ENCODE results near the gene HIPK2.
"Not testable (repeated sequence)": the region's sequence is repeated elsewhere in the genome, so short reads cannot be mapped to it uniquely, and the experiment has no call there.

HIPK2 gene

DNA sequence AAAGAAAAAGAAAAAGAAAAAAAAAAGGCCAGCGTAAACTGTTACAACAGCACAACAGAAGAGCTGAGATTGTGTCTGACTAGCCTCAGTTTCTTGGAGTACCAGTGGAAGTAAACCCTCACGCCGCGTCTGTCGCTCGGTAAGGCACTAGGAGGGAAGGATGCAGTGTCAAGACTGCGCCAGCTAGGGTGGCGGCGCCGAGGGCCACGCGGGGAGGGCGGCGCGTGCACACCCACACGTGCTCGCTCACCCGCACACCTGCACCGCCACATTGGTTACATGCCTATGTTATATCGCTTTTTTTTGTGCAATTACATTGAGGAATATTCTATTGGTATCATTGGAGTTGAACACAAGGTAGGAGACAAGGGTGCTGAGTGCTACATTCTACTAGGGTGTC lies 206.1 kb downstream of the HIPK2 start:
- DNase-seq (ENCODE audit: low spot score), result no peak
- FAIRE-seq, result no peak

DNA sequence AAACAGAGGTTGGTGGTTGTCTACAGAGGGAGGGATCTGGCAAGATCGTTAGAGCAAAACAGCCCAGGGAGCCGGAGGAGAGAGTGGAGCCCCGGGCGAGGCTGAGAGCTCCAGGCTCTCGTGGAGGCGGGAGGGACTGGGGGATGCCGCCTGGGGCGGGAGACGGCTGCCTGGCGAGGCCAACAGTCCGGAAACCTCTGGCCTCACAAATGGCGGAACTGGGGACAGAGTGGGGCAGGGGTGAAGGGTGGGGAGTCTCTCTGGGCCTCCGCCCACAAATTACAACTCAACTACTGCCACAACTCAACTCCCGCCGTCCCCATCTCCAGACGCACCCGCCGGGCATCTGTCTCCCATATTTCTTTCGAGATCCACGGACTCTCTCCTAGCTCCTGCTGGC lies 206.6 kb downstream of the HIPK2 start:
- DNase-seq (ENCODE audit: low spot score) (no peak), FAIRE-seq (no peak)

DNA sequence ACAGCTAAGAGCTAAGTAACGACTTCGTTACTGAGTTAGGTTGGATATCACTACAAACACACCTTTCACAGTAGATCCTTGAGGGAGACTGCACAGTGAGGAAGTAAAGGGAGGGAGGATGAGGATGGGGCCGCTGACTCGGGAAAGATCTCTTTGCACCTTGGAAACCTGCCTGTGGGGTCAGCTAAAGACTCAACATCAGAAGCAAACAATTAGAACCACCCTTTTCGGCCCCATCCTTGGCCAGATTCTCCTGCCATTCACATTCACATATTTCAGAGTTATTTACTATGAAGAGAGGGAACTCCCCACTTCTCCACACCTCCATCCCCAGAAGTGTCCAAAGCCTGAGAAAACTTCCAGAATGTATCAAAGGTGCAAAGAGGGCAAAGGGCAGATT lies 207.2 kb downstream of the HIPK2 start:
- DNase-seq (ENCODE audit: low spot score) (no peak), FAIRE-seq (no peak)

DNA sequence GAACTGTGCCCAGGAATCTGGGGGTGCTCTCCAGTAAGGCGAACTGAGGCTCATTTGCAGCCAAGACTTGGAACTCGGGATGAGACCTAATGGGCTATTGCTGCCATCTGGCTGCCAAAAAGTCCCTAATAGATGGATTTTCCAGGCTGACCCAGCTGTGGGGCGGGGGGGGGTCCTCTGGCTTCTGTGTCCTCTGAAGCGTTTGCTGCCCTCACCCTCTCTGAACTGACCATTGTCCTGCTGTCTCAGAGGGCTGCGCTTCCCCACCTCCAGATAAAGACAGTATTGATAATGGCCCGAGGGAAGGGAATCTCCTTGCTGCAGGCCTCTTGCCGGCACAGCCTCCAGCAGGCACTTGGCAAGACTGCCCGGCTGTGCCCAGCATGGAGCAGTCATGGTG lies 207.7 kb downstream of the HIPK2 start:
- no peak for FAIRE-seq
- DNase-seq (ENCODE audit: low spot score), result no peak

DNA sequence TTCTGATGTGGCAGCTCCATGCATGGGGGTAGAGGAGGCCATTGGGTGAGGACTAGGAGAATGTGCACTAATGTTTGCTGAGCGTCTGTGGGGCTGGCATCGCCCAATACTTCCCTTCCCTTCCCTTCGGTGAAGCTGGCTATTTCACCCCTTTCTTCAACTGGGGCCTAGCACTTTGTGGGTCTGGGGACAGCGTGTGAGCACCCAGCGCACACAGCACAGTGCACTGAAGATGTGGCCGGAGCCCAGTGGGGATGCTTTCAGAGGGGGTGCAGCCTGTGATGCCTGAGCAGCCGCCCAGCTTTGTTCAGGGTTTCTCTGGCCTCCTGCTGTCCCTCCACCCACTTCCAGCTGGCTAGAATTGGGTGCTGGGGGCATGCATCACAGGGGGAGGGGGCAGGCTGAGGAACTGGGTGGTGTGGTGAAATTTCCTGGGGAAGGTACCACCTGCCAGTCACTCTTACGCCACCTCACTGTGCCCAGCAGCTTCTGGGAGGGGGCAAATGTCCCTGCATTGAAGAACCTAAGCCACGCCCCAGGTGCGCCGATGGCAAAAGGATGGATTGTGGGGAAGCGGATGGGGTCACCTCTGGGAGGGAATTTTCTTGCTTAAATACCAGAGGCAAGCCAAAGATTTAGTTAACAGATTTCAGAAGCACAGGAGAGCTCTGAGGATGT lies 208.8 kb downstream of the HIPK2 start:
- DNase-seq (ENCODE audit: low spot score) (no peak), FAIRE-seq (no peak)

DNA sequence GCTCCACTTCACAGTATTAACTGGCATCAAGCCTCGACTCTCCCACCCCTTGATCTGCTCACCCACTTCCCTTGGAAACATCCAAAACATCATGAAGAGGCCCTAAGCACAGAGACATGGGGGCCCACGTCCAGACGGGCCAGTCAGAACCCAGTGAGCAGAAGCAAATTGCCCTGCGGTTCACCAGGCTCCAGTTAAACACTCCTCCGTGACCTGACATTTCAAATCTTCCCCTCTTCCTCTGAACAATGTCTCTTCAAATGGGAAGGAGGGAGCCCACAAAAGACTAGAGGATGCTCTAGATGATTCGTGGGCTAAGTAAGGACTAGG lies 209.5 kb downstream of the HIPK2 start:
- DNase-seq (ENCODE audit: low spot score) (no peak), FAIRE-seq (no peak)

DNA sequence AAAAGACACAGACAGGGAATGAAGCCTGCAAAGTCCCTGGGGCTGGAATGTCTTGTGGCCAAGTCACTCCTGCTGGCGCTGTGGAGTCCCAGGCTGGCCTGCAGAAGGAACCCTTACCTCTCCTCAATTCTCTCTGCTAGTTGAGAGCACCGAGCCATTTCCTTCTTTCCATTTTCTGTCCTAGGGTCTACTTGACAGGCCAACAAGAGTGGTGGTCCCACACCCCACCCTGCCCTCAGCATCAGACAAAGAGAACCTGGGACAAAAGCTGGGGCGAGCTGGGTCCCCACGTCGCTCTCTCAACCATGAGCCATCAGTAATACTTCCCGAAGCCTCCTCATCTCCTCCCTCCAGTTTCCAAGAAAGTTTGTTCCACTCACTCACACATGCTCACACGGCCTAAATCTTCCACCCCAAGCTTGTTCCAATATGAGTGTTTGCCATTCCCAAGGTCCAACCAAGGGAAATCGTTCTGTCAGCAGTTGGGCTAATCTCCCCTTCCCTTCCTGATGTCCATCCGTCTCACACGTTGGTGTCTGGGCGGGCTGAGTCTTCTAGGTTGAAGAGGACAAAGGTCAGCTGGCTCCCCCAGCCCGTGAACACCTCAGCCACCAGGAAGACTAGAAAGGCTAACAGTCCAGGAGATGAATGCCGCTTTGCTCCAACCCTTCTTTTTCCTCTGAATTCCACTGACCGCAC lies 210.0 kb downstream of the HIPK2 start:
- FAIRE-seq, result no peak
- no peak for DNase-seq (ENCODE audit: low spot score)

DNA sequence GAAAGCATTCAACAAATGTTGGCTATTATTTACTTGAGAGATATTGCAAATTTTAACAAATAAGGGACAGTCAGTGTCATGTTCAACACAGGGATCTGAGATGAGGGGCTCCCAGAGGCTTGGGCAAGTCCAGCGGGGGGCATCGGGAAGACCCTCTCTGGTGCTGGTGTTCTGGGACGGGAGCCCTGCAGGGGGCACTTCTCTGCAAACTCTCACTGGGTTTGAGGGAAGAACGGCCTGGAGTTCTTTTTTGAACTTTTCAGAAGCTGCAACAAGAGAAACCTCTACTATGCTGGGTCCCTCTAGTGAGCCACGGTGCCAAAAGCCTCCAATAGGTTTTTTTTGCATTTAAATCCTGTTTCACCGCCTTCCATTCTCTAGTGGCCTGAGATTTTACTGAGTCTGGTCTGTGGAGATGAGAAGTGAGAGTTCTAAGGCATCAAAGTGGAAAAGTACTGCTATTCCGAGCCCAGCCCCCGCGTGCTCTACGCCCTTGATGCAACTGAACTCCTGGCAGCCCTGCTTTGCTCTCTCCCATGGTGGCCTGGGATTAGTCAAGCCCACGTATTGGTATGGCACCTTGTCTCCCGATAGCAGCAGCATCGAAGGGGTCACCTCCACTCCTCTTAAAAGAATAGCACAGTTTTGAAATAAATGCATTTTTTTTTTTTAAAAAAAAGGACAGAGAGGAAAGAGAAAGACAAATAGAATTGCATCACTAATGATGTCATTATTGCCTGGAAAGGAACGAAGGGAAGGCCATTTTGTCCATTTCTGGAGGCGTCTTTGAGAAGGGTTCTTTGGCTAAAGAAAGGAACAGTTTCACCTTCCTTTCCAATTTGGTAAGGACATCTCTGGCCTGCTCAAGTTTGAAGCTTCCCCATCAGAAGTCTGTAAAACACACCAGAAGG lies 210.8 kb downstream of the HIPK2 start:
- FAIRE-seq, result no peak
- no peak for DNase-seq (ENCODE audit: low spot score)

DNA sequence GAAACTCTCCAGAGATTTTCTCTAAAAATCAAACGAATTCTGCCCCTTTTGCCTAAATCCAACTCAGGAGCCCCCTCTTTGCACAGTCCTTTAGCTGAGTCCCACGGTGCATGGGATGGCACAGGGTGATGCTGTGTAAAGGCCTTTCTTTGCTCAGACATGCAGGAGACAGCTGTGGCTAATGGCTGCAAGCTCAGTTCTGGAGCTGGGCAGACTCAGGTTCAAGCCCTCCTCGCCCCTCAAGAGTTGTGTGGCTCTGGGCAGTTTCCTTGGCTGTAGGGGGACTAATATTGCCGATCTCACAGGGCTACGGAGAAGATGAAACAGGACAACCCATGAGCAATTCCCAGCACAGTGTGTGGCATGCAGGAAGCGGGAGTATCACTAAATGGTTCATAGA lies 211.7 kb downstream of the HIPK2 start:
- no peak for FAIRE-seq
- DNase-seq (ENCODE audit: low spot score), result no peak

DNA sequence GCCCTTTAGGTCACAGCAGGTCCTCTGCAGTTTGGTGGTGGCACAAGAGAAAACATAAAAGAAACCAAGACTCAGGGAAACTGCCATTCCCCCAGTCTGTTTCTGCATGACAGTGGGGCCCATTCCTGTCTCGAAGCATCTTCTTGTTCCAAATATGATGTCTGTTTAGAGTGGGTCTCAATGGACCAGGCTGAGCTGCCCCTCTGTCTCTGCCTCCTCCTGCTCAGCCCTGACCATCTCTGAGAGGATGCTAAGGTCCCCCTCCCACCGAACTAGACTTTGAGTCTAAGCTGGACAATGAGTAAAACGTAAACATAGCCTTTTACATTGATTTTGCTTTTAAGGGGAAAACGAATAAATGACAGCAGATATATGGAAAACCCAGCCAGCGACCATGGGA lies 213.9 kb downstream of the HIPK2 start:
- FAIRE-seq, result no peak
- no peak for DNase-seq (ENCODE audit: low spot score)

DNA sequence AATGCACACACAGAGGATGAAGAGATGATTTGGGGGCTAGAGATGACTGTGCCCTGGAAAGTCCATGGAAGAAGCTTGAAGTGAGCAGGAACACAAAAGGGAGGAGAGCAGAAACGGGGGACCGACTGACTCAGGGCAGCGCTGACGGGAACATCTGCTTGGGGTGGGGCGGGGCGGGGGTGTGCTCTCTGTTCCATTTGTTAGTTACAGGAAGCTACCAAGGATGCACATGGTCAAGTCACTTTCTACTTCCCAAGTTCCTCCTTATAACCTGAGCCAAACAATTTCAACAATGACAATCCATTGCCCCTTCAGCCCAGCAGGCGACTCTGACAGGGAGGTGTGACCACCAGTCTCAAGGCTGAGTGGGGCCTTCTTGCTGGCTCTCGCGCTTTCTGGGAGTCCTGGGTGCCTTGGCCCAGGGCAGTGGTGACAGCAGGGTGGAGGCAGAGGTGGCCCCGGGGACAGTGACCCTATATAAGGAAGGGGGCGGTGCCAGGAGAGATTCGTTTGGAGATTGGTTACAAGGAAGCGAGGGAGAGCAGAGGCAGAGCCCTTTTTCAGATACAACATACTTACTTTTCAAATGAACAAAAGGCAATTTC lies 214.7 kb downstream of the HIPK2 start:
- FAIRE-seq, result no peak

DNA sequence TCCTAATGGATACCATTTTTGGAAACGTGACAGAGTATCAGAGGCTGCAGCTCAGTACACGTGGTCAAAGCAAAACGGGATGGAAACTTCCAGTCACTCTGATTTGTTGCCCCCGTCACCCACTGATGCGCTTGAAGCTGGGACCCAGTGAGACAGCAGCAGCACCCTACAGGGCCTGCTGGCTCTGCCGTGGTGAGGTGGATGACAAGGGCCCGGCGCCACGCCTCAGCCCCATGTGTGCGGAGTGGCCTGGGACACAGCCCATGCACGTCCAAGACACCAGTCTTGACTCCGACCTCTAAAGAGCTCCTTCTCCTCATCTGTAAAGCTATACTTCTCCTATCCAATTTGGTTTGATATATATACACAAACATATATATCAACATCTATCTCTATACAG lies 215.3 kb downstream of the HIPK2 start:
- no peak for FAIRE-seq
- no peak for DNase-seq (ENCODE audit: low spot score)

More for the DNA sequence above, 214.7 kb downstream of the HIPK2 start:
- no peak for DNase-seq (ENCODE audit: low spot score)

DNA sequence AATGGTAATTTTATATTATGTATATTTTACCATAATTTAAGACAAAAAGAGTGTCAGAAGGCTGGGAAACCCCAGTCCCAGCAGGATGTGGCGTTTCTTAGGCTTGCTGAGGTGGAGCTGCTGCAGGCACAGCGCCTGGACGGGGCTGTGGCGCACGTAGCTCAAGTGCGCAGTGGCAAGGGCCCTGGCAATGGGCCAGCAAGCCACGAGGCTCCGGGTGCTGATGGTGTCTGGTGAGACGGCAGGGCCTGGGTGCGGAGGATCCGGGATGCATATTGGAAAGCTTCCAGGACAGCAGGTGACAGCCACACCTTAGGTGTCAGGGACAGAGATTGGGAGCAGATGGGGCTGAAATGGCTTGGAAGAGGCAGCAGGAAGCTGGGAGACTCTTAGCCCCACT lies 217.1 kb downstream of the HIPK2 start:
- FAIRE-seq, result no peak
- DNase-seq (ENCODE audit: low spot score), result no peak

DNA sequence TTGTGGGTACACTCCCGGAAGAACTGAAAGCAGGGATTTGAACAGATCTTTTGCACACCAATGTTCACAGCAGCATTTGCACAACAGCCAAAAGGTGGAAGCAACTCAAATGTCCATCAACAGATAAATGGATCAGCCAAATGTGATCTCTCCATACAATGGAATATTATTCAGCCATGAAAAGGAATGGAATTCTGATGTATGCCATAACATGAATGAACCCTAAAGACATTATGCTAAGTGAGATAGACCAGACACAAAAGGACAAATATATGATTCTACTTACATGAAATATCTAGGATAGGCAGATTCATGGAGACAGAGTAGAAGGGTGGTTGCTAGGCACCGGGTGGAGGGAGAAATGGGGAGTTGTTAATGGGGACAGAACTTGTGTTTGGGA lies 217.6 kb downstream of the HIPK2 start:
- FAIRE-seq, result no peak
- no peak for DNase-seq (ENCODE audit: low spot score)

DNA sequence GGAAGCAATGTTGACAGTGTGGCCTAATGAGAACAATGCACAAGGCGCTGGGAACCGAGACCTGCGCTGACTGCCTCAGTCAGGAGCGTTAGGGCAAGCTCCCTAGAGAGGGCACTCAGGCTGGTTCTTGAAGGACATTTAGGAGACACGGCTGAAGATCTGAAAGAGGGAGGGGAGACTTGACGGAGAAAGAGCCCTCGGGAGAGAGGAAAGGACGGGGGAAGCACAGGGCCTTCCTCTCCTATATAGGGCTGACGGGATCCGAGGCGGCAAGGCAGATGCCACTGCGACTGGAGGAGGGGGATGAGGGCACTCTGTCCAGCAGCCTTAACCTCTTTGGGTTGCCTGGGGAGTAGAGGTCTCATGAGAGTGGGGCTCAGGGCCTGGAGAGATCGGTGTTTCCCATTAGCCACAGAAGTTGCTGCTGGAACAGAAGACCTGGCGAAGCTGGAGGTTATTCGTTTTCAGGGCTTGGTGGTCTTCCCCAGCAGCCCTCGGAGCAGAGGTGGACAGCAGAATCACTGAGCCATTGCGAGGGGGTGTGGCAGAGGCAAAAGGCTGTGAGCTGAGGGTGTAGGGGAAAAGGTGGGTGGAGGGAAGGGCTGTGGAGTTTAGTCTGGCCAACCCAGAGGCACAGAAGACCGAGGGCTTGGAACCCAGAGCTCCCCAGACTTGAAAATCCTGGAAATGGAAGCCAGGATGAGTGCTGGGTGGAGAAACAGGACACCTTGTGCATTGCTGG lies 218.3 kb downstream of the HIPK2 start:
- FAIRE-seq (no peak), DNase-seq (ENCODE audit: low spot score) (no peak)

DNA sequence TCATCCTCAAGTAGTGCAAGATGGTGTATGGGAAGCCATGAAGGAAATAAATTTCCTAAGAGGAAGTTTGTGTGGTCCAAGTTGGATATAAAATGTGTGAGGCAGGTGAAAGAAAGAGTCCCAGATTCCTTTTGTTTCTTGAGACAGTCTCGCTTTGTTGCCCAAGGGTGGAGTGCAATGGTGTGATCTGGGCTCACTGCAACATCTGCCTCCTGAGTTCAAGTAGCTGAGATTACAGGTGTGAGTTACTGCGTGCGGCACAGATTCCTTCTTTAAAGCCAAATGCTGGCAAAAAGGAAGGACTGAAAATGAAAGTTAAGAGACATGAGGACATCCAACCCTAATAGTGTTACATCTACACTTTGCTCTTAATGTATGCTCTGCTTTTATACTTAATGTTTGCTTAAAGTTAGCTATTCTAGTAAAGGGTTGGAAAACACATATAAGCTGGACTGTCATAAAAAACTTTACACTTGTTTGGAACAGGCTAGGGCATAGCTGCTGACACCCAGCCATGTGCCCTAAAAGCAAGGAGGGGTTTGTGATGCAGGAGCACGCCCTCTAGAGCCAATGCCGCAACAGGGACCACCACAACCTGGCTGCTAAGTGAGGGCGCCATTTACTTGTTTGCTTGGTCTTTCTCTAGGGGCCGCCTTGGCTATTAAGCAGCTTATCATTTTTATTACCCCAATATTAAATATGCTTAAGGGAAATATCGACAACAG lies 219.8 kb downstream of the HIPK2 start:
- DNase-seq (ENCODE audit: low spot score) (no peak), FAIRE-seq (no peak)

DNA sequence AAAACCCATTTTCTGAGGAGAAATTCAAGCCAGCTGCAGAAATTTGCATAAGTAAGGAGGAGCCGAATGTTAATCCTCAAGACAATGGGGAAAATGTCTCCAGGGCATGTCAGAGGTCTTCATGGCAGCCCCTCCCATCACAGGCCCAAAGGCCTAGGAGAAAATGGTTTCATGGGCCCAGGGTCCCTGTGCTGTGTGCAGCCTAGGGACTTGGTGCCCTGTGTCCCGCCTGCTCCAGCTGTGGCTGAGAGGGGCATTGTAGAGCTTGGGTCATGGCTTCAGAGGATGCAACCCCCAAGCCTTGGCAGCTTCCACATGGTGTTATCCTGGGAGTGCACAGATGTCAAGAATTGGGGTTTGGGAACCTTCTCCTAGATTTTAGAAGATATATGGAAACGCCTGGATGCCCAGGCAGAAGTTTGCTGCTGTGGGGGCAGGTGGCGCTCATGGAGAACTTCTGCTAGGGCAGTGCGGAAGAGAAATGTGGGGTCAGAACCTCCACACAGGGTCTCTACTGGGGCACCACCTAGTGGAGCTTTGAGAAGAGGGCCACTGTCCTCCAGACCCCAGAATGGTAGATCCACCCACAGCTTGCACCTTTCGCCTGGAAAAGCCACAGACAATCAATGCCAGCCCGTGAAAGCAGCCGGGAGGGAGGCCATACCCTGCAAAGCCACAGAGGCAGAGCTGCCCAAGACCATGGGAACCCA lies 223.7 kb downstream of the HIPK2 start:
- DNase-seq (ENCODE audit: low spot score); FAIRE-seq: not testable (repeated sequence)

DNA sequence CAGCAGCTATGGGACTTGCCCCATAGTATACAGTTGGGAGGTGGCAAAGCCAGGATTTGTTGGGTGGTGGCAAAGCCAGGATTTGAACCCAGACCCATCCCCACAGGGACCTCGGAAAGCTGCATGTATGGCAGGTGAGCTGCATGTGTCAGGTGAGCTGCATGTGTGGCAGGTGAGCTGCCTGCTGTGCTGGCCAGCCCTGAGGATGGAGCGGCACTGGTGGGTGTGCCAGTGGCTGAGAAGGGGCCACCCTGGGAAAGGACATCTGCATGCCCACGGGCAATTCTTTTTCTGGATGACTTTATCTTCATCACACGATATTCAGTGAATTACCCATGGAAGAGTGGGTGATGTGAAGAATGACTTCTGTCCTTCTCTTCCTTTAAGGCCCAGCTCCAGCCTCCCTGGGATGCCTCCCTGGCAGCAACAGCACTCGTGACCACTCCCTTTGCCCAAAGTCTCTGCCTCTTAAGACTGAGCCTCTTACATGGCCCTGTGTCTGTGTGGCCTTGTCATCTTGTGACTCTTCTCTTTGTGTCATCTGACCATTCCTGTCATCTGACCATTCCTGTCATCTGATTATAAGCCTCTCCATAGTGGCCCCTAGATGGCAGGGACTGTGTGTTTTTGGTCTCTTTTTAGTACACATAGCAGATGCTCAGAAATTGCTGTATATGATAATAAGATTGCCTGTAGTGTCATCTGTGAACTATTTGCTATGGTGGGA lies 229.3 kb downstream of the HIPK2 start:
- FAIRE-seq (no peak), DNase-seq (ENCODE audit: low spot score) (no peak)

DNA sequence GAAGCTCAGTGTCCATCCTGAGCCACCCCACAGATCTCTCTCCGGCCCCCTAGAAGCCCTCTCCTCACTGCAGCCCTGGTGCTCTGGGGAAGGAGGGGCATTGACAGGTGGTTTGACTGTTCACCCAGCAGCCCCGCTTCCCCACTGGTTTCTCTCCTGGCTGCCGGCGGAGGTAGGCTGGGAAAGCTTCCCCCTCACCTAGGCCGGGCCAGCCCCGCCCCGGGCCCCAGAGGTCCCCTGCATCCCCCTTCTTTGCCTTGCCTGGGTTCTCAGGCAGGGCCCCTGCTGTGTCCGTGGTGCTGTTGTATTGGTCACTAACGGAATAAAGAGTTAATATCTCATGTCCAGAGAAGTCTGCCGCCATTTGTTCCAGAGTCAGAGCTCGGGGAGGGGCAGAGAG lies 233.2 kb downstream of the HIPK2 start:
- FAIRE-seq (no peak), DNase-seq (ENCODE audit: low spot score) (no peak)
